DND-41 (cell line): Measurements from ENCODE around the gene EYS.

Source experiments
- CTCF ChIP-seq: IDR thresholded peaks from 2 replicates; pipeline ENCODE4 v1.5.1; 2012; ENCODE audit warnings: borderline replicate concordance, low read length, moderate library complexity, mild to moderate bottlenecking; ENCODE audit not compliant: poor library complexity, severe bottlenecking; ENCODE audit errors: extremely low read depth
- EZH2 ChIP-seq: IDR thresholded peaks from 3 replicates; pipeline ENCODE4 v1.6.1; 2012; ENCODE audit warnings: borderline replicate concordance, low read depth, mild to moderate bottlenecking, moderate library complexity, low read length, inconsistent platforms; ENCODE audit not compliant: severe bottlenecking

GRCh38 chr6:63997734-63998133 lies 1709.3 kb downstream of the EYS start:
- TF ChIP-seq CTCF (no peak), EZH2 (no peak)
